Activated naive CD4-positive, alpha-beta T cell treated with Interleukin-2 at 50 U/mL for 16 hours (primary cell): ENCODE measurements around the gene AQP5.

Source experiments
- DNase-seq: peaks from one replicate; pipeline ENCODE4 v3.0.0-alpha.2; 2020

AQP5 gene

DNA sequence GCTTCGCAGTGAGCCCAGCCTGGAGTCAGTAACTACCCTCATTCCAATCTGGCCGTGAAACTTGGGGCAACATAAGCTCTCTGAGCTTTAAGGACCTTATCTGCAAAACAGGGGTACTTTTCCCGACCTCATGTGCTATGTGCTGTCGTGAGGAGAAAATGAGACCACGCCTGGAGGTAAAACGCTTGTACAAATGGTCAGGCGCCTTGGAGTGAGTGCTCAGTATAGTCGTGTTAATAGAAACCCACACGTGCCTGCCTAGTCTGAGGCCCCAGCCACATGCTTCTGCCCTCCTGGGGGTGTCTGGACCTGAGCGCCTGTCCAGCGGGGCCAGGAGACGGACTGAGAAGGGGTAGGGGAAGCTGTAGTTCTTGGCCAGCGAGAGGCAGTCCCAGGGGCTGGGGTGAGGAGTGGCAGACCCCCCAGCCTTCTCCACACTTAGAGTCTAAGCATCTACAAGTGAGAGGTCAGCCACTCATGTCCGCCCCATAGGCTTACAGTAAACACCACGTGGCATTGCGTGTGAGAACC, 4.9 kb downstream of the AQP5 start:
- no peak for DNase-seq

DNA sequence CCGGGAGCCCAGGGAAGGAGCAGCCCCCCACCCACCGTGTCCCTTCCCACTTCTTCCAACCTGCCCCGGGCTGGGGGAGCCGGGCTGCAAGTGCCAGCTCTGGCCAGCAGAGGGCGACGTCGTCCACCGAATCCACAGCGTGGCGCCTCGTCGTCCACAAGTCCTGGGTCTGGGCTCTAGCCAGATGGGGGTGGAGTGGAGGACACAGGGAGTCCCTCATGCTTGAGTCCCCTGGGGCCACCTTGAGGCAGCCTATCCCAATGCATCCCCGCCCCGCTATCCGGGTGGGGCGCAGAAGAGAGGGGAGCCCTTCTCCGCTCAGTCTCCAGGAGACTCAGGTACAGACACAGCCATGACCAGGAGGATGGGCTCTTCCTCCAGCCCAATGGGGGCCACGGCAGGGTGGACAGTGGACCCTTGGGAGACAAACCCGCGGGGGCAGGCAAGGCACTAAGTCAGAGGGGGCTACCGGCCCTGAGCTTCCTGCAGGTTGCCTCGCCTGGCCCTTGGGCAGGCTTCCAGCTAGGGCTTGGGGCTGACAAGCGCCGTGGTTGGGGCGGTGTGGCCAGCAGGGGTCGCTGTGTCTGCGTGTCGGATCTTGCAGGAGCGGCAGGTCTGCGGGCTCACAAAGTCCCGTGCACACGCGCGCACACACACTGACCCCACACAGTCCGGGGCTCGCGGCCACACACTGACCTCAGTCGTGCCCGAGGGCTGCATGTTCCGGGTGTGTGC, 5.5 kb downstream of the AQP5 start:
- DNase-seq = peak; percentile 93

DNA sequence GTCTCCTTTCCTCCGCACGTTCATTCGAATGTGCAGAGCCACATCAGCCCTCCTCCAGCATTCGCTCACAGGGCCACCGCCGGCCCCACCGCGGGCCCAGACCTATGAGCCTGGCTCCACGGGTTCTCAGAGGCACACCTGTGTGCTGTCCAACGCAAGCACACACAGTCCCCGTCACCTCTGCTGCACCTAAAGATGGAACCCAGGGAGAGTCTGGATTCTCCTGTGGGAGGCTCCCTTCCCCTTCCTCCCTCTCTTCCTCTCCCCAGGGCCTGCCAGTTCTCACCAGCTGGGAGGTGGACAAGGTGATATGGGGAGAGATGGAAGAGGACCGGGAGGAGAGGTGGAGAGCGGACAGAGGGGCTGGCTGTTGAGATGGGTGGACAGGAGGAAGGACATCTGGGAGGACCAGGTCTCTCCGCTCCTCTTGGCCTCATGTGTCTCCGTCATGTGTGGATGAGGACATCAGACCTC, 6.1 kb downstream of the AQP5 start:
- no peak for DNase-seq

DNA sequence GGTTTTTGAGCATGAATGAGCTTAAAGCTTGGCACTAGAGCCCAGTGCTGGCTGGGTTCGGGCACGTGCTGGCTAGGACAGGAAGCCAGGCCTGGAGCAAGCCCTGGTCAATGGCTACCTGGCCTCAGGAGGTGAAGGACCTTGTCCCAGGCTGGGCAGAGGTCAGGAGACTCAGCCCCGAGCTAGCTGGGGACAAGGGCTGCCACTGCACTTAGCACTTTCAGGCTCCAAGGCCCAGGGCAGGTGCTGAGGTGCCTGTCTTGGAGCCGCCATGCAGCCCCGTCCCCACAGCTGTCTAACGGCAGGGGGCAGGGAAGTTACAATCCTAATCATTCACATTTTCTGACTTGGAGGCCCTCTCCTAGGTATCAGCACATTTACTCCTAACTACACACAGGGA, 6.8 kb downstream of the AQP5 start:
- DNase-seq = no peak

DNA sequence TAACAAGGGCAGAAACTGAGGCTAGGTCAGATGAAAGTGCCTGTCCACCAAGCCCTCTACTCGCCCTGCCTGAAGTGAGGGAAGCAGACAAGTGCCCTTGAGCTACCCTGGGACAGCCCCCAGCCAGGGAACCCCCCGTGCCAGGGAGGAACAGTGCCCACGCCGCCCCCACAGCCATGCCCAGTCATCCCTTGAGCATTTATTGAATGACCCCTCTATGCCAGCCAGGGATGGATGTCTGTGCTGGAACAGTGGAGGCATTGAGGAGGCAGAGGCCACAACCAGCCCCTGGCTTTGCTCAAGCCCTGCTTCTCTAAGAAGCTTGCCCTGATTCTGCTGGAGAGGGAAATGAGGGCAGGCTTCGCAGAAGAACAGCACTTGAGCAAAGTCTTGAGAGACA, 7.4 kb downstream of the AQP5 start:
- no peak for DNase-seq

DNA sequence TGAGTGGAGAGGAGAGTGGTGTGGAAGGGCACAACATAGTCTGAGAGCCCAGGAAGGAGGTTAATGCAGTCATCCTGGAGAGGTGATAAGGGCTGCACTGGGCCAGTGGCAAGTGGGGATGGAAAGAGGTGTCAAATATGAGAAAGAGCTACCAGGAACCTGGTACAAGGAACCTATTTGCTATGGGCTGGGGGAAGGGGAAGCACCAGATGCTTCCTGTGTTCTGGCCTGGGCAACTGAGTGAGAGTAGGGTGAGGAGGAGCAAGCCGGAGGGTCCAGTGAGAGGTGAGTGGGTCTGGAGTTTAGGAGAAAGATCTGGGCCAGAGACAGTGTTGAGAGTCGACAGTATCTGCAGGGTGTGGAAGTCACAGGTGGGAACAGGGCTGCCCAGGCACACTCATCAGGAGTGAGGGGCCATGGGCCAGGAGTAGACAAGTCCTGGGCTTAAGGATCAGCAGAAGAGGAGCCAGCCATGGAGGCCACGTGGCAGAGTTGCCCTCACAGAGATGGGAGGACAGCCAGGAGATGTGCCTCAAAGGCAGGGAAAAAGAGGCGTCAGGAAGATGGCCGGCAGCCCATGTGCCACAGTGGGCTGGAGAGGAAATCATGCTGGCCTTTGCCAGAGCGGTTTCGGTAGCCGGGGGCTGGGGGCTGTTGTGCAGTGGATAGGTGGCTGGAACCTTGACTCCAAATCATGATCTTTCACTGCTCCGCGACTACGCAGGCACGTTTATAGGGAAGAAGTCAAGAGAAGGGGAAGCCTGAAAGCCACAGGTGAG, 8.2 kb downstream of the AQP5 start:
- no peak for DNase-seq

DNA sequence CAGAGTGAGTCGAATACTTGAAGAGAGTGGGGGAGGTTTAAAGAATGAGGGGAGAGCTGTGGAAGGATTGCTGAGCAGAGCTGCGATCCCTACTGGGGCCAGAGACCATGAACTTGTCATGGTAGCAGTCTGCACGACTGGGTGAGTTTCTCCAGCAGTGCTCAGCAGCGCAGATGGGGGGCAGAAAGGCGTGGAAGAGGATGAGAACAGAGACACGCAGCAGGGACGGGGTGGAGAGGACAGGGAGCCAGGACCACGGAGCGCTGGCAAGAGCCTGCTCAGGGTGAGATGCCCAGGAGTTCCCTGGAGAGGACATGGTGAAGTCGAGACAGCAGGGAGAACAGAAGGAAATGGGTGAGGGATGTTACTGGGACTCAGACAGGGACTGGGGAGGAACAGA, 9.0 kb downstream of the AQP5 start:
- no peak for DNase-seq

DNA sequence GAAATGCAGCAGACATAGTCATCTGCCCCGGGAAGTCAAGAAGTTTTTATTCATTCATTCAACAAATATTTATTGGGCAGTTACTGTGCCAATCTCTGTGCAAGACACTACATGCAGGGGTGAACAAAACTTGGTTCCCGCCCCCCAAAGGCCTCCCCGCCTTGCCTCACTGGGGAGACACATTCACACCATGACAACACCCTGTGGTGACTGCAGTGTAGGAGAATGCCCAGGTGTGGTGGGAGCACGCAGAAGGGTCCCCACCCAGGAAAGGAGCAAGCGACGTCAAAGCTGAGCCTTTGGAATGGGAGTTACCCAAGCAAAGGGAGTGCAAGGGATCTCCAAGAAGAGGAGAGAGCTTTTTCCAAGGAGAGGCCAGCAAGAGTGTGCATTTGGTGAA, 9.5 kb downstream of the AQP5 start:
- no peak for DNase-seq

DNA sequence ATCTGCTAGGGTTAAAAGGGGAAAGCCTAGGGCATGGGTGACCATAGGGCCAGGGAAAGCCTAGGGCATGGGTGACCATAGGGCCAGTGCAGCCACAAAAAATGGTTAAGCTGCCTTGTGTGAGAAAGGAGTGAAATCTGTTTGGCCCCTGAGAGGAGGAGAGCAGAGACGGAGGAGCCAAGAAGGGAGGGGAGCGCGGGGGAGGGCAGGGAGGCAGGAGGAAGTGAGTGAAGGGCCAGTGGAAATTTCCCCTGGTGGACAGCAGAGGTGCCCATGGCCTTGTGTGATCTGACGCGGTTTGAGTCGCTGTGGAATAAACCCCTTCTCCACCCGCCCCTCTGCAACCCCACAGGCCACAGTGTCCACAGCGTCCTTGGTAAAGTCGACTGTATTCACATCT, 10.5 kb downstream of the AQP5 start:
- no peak for DNase-seq

DNA sequence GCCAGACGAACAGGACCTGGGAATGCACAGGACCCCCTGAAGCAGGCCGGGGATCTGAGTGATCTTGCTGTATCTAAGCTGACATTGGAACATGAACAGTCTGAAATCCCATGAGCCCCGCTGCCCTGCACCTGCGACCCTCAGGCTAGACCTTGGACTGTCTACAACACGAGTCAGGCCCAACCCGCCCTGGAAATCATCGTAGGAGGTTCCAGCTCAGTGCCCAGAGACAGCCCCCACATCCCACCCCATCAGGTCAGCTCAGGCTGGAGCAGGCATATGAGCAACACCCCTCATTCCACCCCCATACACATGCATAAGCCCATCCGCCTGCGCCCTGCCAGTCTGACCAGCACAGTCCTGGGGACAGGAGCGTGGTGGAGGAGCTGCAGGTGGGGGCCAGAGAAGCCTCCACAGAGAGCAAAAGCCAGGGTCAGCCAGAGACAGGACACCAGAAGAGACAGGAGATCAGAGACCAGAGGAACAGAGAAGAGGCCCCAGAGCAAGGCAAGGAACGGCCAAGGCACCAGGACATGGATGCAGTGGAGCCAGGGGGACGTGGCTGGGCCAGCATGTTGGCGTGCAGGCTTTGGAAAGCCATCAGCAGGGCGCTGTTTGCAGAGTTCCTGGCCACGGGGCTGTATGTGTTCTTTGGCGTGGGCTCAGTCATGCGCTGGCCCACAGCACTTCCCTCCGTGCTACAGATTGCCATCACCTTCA, 11.1 kb downstream of the AQP5 start, which contains the start of gene AQP6:
AQP6 (plus strand) TSS at position 307 of the 720 bp plus-strand sequence; CDS start at position 534, 227 bp downstream.
- no peak for DNase-seq

DNA sequence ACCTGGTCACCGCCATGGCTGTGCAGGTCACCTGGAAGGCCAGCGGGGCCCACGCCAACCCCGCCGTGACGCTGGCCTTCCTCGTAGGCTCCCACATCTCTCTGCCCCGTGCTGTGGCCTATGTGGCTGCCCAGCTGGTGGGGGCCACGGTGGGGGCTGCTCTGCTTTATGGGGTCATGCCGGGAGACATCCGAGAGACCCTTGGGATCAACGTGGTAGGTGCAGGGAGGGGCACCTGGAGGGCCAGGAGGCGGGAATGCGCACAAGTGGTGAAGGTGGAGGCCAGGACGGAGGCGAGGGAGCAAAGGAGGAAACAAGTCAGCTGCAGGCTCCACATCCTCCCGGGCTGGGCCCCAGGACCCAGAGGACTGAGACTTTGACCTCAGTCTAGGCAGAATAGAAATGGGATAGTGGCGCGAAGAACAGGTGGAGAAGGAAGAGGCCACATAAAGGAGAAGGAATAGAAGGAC, 11.7 kb downstream of the AQP5 start:
- no peak for DNase-seq

DNA sequence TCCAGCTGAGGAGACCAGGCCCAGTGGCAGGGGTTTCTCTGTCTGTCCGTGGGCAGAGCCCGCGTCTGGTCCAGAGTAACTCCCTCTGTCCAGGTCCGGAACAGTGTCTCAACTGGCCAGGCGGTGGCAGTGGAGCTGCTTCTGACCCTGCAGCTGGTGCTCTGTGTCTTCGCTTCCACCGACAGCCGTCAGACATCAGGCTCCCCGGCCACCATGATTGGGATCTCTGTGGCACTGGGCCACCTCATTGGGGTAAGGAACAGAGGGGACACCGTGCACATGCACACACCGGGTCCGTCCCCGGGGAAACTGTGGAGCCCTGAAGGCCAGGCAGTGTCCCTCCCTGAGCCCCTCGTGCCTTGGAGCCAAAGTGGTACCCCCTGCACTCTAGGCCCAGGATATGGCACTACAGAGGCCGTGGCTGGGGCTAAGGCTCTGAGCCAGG, 12.6 kb downstream of the AQP5 start:
- DNase-seq = no peak

DNA sequence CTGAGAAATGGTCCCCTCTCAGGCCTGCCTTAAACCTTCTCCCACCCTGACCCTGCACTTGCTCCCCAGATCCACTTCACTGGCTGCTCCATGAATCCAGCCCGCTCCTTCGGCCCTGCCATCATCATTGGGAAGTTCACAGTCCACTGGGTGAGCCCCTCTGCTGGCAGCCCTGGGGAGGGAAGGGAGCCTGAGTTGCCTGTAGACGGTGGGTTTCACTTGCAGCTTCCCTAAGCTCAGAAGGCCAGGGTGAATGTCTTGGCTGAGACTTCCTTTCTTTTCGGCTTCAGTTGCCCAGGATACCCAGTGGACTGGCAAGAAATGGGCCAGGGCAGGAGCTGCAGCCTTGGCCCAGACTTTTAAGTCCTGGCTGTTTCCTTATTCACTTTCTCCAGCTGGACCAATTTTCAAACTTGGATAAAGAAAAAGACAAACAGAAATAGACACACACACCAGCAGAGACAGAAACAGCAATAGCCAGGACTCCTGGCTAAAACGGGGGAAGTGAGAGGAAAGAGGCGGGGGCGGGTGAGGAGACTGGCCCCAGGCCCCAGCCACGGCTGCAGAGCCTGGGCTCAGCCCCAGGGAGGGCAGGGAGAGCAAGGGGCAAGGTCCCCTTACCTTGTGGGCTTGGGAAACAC, 13.1 kb downstream of the AQP5 start:
- no peak for DNase-seq

DNA sequence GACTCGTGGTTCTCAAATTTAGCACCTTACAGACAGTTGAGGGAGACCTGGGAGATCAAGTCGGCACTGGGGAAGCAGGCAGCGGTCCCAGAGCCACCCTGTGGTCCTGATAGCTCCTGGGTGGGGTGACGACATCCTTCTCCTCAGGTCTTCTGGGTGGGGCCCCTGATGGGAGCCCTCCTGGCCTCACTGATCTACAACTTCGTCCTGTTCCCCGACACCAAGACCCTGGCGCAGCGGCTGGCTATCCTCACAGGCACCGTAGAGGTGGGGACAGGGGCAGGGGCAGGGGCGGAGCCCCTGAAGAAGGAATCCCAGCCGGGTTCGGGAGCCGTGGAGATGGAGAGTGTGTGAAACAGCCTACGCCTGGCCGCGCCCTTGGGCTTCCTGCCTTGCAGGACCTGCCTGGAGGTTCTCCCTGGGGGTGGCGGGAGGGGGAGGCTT, 13.7 kb downstream of the AQP5 start:
- no peak for DNase-seq

DNA sequence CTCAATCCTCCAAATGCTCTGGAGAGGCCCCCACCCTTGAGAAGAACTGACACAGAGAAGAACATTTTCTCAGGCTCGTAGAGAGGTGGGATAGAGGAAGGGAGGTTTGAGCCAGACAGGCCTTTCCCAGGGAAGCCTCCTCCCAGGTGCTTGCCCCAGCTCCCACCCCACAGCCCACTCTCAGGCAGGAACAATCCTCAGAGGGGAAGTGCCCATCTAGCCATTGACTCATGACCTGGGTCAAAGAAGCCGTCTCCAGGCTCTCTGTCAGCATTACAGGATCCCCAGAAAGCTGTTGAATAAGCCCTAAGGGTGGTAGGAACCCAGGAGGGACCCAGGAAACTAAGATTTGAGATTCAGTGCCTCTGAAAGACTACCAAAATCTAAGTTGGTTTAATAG, 14.9 kb downstream of the AQP5 start:
- DNase-seq = no peak

DNA sequence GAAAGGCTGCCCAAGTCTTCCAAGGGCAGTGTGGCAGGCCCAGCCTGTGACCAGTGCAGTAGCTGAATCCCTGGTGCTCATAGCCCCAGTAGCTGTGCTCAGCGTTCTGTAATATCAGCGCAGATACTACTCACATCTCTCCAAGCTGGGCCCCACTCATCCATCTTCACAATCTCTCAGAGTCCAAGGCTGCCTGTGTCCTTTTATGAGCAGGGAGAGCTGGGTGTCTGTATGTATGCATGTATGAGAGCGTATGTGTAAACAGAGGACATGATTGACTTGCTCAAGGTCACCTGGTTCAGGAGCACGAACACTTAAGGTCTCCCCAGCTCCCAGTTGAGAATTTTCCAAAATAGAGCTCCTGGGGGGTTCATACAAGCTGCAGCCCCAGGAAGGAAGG, 16.5 kb downstream of the AQP5 start:
- no peak for DNase-seq

DNA sequence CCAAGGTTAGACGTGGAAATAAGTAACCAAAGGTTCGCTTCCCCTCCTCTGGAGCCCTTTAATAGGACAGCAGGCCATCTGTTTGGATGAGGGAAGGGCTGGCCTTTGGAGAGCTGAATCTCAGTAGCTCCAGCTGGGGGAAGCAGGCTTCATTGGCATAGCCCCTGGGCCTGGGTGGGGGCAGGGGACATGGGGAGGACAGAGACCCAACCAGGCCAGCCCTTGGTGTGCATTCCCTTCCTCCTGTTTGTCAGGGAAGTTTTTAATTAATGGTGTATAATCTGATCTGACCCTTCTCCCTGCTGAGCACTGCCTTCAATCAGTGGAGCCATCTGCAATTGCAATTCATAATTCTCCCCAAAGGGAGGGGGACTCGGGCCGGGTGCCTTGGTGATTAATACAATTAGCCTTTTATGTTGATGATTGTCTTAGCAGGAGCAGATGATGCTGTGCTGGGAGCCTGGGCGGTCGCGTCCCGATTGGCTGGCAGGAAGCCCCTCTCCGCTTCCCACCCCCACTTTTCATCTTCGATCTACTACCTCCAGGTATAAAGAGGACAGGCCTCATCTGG, 17.4 kb downstream of the AQP5 start:
- no peak for DNase-seq

DNA sequence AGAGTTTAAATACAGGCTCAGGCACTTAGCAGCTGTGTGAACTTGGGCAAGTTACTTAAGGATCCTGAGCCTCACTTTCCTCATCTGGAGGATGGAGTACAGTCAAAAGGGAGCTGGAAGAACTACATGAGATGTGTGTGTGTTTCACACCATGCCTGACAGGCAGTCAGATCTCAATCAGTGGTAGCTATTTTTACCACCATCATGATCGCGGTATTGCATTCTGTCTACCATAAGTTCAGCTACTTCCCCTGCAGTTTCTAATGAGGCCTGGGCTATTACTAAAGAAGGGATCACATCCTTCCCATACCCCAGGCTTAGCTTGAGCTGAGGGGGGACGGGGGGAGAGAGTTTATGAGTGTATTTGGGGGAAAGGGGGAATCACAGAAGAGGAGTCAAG, 18.1 kb downstream of the AQP5 start:
- DNase-seq = no peak

DNA sequence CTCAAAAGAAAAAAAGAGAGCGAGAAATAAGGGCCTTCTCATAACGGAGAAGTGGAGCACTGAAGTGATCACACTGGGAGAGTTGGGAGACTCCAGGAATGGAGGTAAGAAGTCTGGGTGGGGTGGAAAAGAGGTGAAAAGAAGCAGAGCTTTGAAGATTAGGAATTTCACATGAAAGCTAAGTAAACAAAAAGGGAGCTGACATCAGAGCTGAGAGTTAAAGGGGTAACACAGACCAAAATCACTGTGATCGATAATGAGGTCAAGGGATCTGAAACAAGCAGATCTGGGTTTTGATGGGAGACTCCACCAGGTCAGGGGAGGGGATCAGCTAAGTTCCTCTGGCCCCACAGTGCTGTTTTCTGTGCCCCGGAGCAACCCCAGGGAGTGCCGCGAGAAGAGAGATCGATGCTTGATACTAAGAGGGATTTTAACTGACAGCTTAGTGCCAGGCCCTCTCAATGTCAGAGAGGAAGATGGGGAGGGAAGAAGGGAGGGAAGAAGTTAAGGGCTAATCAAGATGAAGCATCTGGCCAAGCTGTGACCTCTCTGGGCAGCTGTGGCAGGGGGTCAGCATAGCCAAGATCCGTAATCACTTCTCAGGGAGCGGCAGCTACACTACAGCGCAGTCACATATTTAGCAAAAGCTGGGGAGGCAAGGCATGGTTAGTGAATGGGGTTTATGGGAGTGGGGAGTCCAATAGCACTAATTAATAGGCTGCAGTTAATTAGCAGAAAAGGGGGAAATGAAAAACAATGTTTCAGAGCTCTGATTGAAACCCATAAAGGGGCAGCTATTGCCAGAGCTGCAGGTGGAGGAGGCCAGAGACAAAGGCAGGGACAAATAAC, 19.1 kb downstream of the AQP5 start:
- no peak for DNase-seq

DNA sequence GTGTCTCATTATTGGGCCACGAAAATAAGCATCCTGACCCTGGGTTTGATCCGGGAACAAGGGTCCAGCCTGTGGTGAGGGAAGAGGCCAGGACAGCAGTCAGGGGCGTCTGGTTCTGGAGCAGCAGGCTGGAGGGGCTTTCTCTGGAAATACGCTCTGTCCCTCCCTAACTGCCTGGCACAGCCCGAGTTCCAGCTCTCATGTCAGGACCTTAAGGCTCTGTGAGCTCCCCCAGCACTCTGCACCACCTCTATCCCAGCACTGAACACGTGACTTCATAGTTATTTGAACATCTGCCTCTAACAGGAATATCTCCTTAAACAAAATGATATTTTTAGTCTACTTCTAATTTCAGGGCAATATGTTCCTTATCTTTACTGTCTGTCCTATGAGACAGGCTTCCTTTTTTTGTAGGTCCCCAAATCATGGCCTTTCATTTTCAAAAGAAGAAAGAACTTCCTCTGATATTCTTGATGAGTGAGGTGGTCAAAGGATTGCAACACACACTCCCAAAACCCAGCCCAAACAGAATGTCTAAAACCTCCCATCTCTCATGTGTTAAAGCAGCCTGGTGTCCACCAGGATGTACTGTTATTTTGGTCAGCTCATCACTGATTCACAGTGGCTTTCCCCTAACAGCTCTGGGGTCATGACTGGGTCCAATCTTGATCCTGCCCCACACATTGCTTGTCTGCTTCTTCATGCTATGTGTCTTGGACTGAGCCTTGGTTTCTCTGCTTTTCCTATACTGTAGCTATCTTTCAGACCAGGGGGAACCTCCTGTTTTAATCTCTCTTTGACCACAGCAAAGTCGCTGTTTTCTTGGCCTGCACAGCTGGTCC, 20.8 kb downstream of the AQP5 start:
- no peak for DNase-seq
